ENCODE data around the gene SLC35F6. TPM values are rescaled to one million over a fixed set of nuclear protein-coding genes. Genes with fewer than 3 reads are reported as not detected.

The SLC35F6 gene
- total RNA-seq, 2 experiments from 2014 or later, result 10.4 to 15.0 TPM

- no peaks in the 10 kb centered on the region for H3K36me3 ChIP-seq (ENCODE audit: insufficient read depth, low read length)
- no peak for DNase-seq (ENCODE audit: low spot score)
- H3K4me3 ChIP-seq (ENCODE audit: low read depth, low read length, poor library complexity, severe bottlenecking), result no peak overlapping the region
- no peaks in the 10 kb centered on the region for H3K79me2 ChIP-seq (ENCODE audit: insufficient read depth, low read depth, low read length)
- no peaks in the 10 kb centered on the region for H3K4me1 ChIP-seq (ENCODE audit: insufficient read depth, low read length, poor library complexity, severe bottlenecking)
- H3K4me2 ChIP-seq (ENCODE audit: low read length), result no peak overlapping the region
- intact Hi-C loops (cut with micrococcal nuclease; ENCODE audit: unreplicated experiment), result no loop called here
- H3K27ac ChIP-seq (ENCODE audit: low read depth, low read length, poor library complexity, severe bottlenecking), result no peak overlapping the region
- CTCF ChIA-PET (ENCODE audit: unreplicated experiment), result no interaction called here
- TF ChIP-seq CTCF (conservative IDR thresholded peaks at IDR 0.05; ENCODE audit: low read length), result no peak
- no peak for TF ChIP-seq EZH2phosphoT487 (IDR thresholded peaks at IDR 0.05; ENCODE audit: borderline replicate concordance, low read depth, low read length)
- H4K20me1 ChIP-seq (ENCODE audit: insufficient read depth, low read length), result no peaks in the 10 kb centered on the region
- H2AFZ ChIP-seq (ENCODE audit: low read length), result no peak overlapping the region
- H3K9me2 ChIP-seq (ENCODE audit: insufficient read depth, low read length), result no peaks in the 10 kb centered on the region
- no peaks in the 10 kb centered on the region for H3K9me3 ChIP-seq (ENCODE audit: low read length)
- POLR2A ChIA-PET, result no interaction called here
- no TSS peak for BruUV-seq (replicated peaks)
Measured at GRCh38 chr2:26725521-26725820, 38.6 kb upstream of the SLC35F6 start.

DNA sequence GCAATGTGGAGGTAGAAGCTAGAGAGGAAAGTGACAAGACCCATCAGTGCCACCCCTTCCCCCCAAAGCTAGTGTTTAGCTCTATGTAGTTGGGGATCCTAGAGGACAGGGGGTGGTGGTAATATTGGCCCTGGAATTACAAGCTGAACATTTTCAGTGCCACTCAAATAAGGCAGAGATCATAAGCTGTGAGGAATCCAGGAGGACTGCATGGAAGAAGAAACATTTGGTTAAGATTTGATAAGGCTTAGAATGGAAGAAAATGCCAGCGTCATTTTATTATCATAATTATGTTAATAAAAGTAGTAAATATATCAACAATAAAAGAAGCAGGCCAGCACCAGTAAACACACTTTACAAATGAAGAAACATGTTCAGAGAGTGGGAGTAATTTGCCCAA, 37.9 kb upstream of the SLC35F6 start:
- intact Hi-C loops (cut with micrococcal nuclease; ENCODE audit: unreplicated experiment), result no loop called here
- no peak for TF ChIP-seq EZH2phosphoT487 (IDR thresholded peaks at IDR 0.05; ENCODE audit: borderline replicate concordance, low read depth, low read length)
- TF ChIP-seq CTCF (conservative IDR thresholded peaks at IDR 0.05; ENCODE audit: low read length), result no peak
- Histone ChIP-seq H3K9me3 (ENCODE audit: low read length) (no peaks in the 10 kb centered on the region), H2AFZ (ENCODE audit: low read length) (no peak overlapping the region), H4K20me1 (ENCODE audit: insufficient read depth, low read length) (no peaks in the 10 kb centered on the region), H3K79me2 (ENCODE audit: insufficient read depth, low read depth, low read length) (no peaks in the 10 kb centered on the region), H3K4me3 (ENCODE audit: low read depth, low read length, poor library complexity, severe bottlenecking) (no peak overlapping the region), H3K4me1 (ENCODE audit: insufficient read depth, low read length, poor library complexity, severe bottlenecking) (no peaks in the 10 kb centered on the region), H3K9me2 (ENCODE audit: insufficient read depth, low read length) (no peaks in the 10 kb centered on the region), H3K36me3 (ENCODE audit: insufficient read depth, low read length) (no peaks in the 10 kb centered on the region), H3K4me2 (ENCODE audit: low read length) (no peak overlapping the region), H3K27ac (ENCODE audit: low read depth, low read length, poor library complexity, severe bottlenecking) (no peak overlapping the region)
- ChIA-PET CTCF (ENCODE audit: unreplicated experiment) (no interaction called here), POLR2A (interaction anchor here (0.6 to 0.7 kb wide), 2 partner anchors 173 to 485 kb away, joined by 3 read pairs; no protein-coding TSS in a partner anchor)
- BruUV-seq (replicated peaks), result no TSS peak
- no peak for DNase-seq (ENCODE audit: low spot score)

- DNase-seq (ENCODE audit: low spot score), result no peak
- Histone ChIP-seq H3K4me3 (ENCODE audit: low read depth, low read length, poor library complexity, severe bottlenecking) (no peak overlapping the region), H3K27ac (ENCODE audit: low read depth, low read length, poor library complexity, severe bottlenecking) (no peak overlapping the region), H4K20me1 (ENCODE audit: insufficient read depth, low read length) (no peaks in the 10 kb centered on the region), H3K4me1 (ENCODE audit: insufficient read depth, low read length, poor library complexity, severe bottlenecking) (no peaks in the 10 kb centered on the region), H3K4me2 (ENCODE audit: low read length) (no peak overlapping the region), H3K36me3 (ENCODE audit: insufficient read depth, low read length) (no peaks in the 10 kb centered on the region), H2AFZ (ENCODE audit: low read length) (no peak overlapping the region), H3K79me2 (ENCODE audit: insufficient read depth, low read depth, low read length) (no peaks in the 10 kb centered on the region), H3K9me2 (ENCODE audit: insufficient read depth, low read length) (no peaks in the 10 kb centered on the region), H3K9me3 (ENCODE audit: low read length) (no peaks in the 10 kb centered on the region)
- ChIA-PET CTCF (ENCODE audit: unreplicated experiment) (no interaction called here), POLR2A (no interaction called here)
- no peak for TF ChIP-seq EZH2phosphoT487 (IDR thresholded peaks at IDR 0.05; ENCODE audit: borderline replicate concordance, low read depth, low read length)
- no TSS peak for BruUV-seq (replicated peaks)
- intact Hi-C loops (cut with micrococcal nuclease; ENCODE audit: unreplicated experiment), result no loop called here
Measured at GRCh38 chr2:26727641-26728561, 36.2 kb upstream of the SLC35F6 start.
